Keratinocyte (primary cell): ENCODE measurements around the gene TNFSF10.

ENCODE experiments used
- EZH2 ChIP-seq: IDR thresholded peaks from one replicate; pipeline ENCODE4 v1.6.1; 2012; ENCODE audit warnings: inconsistent platforms, mild to moderate bottlenecking, low read length, moderate library complexity
- TF ChIP-seq, protein P1 (sequence below), 3 experiments: IDR thresholded peaks in 1 of 3; conservative IDR thresholded peaks in 1 of 3; optimal IDR thresholded peaks in 1 of 3; 2 replicates in 2 of 3; 3 replicates in 1 of 3; pipeline versions ENCODE3 to v1.5.1; 2011; ENCODE audit warnings: low read length in 3 of 3, mild to moderate bottlenecking in 3 of 3, moderate library complexity in 2 of 3, control low read depth in 1 of 3, inconsistent platforms in 1 of 3; ENCODE audit not compliant: insufficient read depth in 2 of 3; ENCODE audit errors: extremely low read depth in 1 of 3

GRCh38 chr3:172540049-172540448, 16.8 kb upstream of the TNFSF10 start:
- TF ChIP-seq, protein P1, sequence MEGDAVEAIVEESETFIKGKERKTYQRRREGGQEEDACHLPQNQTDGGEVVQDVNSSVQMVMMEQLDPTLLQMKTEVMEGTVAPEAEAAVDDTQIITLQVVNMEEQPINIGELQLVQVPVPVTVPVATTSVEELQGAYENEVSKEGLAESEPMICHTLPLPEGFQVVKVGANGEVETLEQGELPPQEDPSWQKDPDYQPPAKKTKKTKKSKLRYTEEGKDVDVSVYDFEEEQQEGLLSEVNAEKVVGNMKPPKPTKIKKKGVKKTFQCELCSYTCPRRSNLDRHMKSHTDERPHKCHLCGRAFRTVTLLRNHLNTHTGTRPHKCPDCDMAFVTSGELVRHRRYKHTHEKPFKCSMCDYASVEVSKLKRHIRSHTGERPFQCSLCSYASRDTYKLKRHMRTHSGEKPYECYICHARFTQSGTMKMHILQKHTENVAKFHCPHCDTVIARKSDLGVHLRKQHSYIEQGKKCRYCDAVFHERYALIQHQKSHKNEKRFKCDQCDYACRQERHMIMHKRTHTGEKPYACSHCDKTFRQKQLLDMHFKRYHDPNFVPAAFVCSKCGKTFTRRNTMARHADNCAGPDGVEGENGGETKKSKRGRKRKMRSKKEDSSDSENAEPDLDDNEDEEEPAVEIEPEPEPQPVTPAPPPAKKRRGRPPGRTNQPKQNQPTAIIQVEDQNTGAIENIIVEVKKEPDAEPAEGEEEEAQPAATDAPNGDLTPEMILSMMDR (optimal IDR thresholded peaks at IDR 0.05 in 1 of 3, IDR thresholded peaks at IDR 0.05 in 1 of 3, conservative IDR thresholded peaks at IDR 0.05 in 1 of 3; ENCODE audit: extremely low read depth in 1 of 3, insufficient read depth in 2 of 3, low read length in 3 of 3) = no peak
- no peak for TF ChIP-seq EZH2
